ENCODE measurements around the gene BST2. TPM values are rescaled to one million over a fixed set of nuclear protein-coding genes. Genes with fewer than 3 reads are reported as not detected.

Gene BST2, protein sequence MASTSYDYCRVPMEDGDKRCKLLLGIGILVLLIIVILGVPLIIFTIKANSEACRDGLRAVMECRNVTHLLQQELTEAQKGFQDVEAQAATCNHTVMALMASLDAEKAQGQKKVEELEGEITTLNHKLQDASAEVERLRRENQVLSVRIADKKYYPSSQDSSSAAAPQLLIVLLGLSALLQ
- 10 to 100 TPM in 3 of 4 donors, 1 to 10 TPM in 1; 4.1 to 66.8 (median 31.0) TPM for total RNA-seq

DNA sequence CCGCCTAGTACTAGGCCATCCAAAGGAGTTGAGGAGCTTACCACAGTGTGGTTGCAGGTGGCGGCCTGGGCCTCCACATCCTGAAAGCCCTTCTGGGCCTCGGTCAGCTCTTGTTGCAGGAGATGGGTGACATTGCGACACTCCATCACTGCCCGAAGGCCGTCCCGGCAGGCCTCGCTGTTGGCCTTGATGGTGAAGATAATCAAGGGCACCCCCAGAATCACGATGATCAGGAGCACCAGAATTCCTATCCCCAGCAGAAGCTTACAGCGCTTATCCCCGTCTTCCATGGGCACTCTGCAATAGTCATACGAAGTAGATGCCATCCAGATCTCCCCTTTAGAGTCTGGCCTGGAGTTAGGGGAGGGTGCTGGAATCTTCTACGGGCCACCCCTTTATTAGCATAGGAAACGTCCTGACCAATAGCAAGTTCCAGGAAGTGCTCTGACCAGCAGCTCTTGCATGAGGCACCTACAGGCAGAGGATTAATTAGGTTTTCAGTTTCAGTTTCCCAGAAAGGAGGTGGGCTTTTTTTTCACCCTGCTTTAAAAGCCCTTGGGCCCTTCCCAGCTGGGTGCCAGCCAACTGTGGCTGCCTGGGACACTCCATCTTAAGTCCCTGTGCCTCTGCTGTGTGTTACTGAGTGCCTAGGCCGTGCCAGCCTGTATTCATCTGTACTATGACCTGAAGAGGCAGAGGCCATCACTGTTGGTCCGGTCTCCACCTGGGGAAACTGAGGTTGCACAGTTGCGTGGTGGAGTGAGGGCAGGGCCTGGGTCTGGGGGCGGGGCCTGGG is at the start of gene BST2:
BST2 (minus strand) TSS at position 381 of the 796 bp plus-strand sequence; CDS start at position 326, 55 bp downstream.
- intact Hi-C loops (cut with DNase I): no loop called here
- DNase-seq: no peak
- H3K27ac ChIP-seq: peak within 1 kb of the TSS; percentile 80 to 92 (median 90)
- H3K4me1 ChIP-seq: peaks cover 22 to 56% (median 23%) of the 10 kb centered on the region in 3 donors
- no peaks in the 10 kb centered on the region for H3K9me3 ChIP-seq
- H3K36me3 ChIP-seq: peaks cover 0 to 5% (median 0%) of the 10 kb centered on the region in 3 donors
- TF ChIP-seq POLR2A (IDR thresholded peaks at IDR 0.05): peak in 1 of 4 donors; percentile 30
- TF ChIP-seq, protein P1, sequence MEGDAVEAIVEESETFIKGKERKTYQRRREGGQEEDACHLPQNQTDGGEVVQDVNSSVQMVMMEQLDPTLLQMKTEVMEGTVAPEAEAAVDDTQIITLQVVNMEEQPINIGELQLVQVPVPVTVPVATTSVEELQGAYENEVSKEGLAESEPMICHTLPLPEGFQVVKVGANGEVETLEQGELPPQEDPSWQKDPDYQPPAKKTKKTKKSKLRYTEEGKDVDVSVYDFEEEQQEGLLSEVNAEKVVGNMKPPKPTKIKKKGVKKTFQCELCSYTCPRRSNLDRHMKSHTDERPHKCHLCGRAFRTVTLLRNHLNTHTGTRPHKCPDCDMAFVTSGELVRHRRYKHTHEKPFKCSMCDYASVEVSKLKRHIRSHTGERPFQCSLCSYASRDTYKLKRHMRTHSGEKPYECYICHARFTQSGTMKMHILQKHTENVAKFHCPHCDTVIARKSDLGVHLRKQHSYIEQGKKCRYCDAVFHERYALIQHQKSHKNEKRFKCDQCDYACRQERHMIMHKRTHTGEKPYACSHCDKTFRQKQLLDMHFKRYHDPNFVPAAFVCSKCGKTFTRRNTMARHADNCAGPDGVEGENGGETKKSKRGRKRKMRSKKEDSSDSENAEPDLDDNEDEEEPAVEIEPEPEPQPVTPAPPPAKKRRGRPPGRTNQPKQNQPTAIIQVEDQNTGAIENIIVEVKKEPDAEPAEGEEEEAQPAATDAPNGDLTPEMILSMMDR (IDR thresholded peaks at IDR 0.05): peak in 1 of 6 experiments; percentile 3
- 25 to 55% methylated on average over 7 of the region's 18 CpGs for WGBS, 2 donors
- peak within 1 kb of the TSS; percentile 22 to 67 (median 42) for H3K4me3 ChIP-seq
- no peaks in the 10 kb centered on the region for H3K27me3 ChIP-seq

DNA sequence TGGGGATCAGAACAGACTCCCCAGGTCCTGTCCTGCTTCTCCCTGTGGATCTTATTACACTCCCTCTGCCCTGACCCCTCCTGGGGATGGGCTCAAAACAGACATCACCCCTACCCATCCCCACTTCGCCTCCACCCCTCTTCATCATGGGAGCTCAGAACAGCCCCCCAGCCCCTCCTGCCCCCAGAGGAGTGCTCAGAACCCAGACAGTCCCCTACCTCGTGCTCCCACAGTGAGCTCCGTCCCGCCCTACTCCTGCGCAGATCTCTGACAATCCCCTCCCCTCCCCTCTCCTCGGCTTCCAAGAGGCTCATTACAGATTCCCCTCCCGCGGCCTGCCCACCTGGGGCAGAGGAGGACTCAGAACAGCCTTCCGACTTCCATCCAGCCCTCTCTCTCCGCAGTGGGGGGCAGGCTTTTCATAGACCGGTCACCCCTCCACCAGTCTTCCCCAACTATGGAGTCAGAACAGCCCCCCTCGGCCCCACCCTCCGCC is 49.2 kb upstream of the BST2 start:
- Histone ChIP-seq H3K9me3 (peaks cover 0 to 4% (median 0%) of the 10 kb centered on the region in 3 donors), H3K36me3 (no peaks in the 10 kb centered on the region), H3K4me1 (peaks cover 0 to 50% (median 7%) of the 10 kb centered on the region in 3 donors), H3K27ac (no peak overlapping the region), H3K4me3 (no peak overlapping the region), H3K27me3 (peaks cover 0 to 68% (median 20%) of the 10 kb centered on the region in 4 donors)
- DNase-seq: no peak
- TF ChIP-seq POLR2A (IDR thresholded peaks at IDR 0.05): no peak
- TF ChIP-seq, protein P1 (IDR thresholded peaks at IDR 0.05): no peak
- WGBS, 2 donors: 24 to 36% methylated on average over 8 to 9 of the region's 13 CpGs
- intact Hi-C loops (cut with DNase I): no loop called here

DNA sequence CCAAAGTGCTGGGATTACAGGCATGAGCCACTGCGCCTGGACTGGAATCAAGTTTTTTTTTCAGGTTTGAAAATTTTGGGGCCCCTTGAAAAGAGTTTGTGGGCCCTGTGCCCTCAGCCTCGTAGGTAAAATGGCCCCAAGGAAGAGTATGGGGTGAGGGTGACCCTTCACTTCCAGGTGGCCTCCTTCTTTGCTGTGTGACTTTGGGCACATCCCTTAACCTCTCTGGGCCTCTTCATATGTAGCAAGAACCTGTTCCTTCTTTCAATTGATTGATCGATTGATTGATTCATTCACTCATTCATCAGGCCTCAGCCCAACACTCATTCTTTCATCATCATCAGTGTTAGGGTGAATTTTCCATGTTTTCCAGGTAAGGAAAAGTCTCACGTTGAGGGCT is 46.4 kb upstream of the BST2 start:
- intact Hi-C loops (cut with DNase I): no loop called here
- Histone ChIP-seq H3K4me1 (peaks cover 6 to 59% (median 10%) of the 10 kb centered on the region in 3 donors), H3K36me3 (no peaks in the 10 kb centered on the region), H3K4me3 (no peak overlapping the region), H3K27me3 (peaks cover 0 to 57% (median 20%) of the 10 kb centered on the region in 4 donors), H3K27ac (peak overlapping the region in 3 of 4 donors; percentile 78 to 86 (median 80)), H3K9me3 (peaks cover 0 to 4% (median 0%) of the 10 kb centered on the region in 3 donors)
- 66 to 80% methylated on average over 4 of the region's 4 CpGs for WGBS, 2 donors
- no peak for DNase-seq
- TF ChIP-seq POLR2A (IDR thresholded peaks at IDR 0.05): no peak
- TF ChIP-seq, protein P1 (IDR thresholded peaks at IDR 0.05): no peak

DNA sequence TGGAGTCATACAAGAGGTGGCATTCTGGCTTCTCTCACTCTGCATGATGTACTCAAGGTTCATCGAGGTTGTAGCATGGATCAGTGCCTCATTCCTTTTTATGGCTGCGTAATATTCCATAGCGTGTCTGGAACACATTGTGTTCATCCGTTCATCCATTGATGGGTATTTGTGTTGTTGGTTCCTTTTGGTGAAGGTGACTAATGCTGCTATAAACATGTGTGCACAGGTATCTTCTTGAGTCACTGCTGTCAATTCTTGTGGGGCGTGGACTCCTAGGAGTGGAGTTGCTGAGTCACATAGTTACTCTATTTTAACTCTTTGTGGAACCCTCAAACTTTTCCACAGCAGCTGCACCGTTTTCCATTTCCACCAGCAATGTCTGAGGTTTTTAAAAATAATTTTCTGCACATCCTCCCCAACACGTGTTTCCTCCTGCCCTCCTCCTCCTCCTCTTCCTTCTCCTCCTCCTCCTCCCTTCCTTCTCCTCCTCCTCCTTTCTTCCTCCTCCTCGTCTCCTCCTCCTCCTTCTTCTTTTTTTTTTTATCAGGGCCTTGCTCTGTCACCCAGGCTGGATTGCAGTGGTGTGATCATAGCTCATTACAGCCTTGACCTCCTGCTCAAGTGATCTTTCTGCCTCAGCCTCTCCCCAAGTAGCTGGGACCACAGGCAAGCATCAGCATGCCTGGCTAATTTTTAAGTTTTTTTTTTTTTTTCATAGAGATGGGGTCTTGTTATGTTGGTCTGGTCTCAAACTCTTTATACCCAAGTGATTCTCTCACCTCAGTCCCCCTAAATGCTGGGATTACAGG is 45.0 kb upstream of the BST2 start:
- DNase-seq: no peak
- intact Hi-C loops (cut with DNase I): no loop called here
- TF ChIP-seq, protein P1 (IDR thresholded peaks at IDR 0.05): no peak
- TF ChIP-seq POLR2A (IDR thresholded peaks at IDR 0.05): no peak
- H3K27me3 ChIP-seq: peaks cover 0 to 43% (median 12%) of the 10 kb centered on the region in 4 donors
- no peak overlapping the region for H3K4me3 ChIP-seq
- H3K9me3 ChIP-seq: peaks cover 0 to 4% (median 0%) of the 10 kb centered on the region in 3 donors
- WGBS, 2 donors: 20 to 28% methylated on average over 8 of the region's 8 CpGs
- H3K4me1 ChIP-seq: peaks cover 4 to 54% (median 6%) of the 10 kb centered on the region in 3 donors
- peak overlapping the region in 3 of 4 donors; percentile 78 to 86 (median 80) for H3K27ac ChIP-seq
- no peaks in the 10 kb centered on the region for H3K36me3 ChIP-seq
